ENCODE measurements around the gene EIF2D.
A peak's percentile ranks its signal among the peaks of the same experiment; 100 is the strongest.
"Not testable (repeated sequence)": the region's sequence is repeated elsewhere in the genome, so short reads cannot be mapped to it uniquely, and the experiment has no call there.

EIF2D gene

DNA sequence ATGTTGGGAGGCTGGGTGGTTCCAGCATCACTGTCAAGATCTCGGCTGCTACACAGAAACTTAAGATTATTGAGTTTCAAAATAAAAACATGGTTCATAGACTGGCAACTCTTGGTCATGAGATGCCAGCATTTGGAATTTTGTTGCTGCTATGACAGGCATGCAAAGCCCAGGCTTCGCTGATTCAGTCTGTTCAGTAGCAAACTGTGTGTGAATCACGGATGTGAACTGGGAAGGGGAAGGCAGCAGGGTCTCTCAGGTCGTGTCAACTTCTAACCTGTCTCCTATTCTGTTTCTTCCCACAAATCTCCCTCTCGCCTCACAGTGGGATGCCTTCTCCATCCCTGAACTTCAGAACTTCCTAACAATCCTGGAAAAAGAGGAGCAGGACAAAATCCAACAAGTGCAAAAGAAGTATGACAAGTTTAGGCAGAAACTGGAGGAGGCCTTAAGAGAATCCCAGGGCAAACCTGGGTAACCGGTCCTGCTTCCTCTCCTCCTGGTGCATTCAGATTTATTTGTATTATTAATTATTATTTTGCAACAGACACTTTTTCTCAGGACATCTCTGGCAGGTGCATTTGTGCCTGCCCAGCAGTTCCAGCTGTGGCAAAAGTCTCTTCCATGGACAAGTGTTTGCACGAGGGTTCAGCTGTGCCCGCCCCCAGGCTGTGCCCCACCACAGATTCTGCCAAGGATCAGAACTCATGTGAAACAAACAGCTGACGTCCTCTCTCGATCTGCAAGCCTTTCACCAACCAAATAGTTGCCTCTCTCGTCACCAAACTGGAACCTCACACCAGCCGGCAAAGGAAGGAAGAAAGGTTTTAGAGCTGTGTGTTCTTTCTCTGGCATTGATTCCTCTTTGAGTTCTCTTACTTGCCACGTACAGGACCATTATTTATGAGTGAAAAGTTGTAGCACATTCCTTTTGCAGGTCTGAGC, 25.5 kb downstream of the EIF2D start:
- no peak for DNase-seq (ENCODE audit: low read depth)

DNA sequence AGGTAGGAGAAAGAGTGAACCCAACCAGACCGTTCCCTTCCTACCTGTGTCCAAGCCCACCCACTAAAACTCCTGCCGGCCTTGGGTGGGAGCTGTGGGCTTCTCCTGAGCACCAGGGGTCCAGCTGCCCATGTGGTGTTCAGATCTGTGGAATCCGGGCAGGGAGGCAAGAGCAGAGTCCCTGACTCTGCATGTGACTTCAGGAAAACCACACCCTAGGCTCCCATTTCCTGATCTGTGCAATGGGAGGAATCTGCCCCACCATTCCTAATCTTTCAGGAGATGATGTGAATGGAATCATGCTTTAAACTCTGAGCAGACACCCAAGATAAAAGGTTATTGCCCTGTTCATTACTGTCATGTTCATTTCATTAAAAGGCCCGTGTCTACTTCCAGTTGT, 27.6 kb downstream of the EIF2D start:
- no peak for DNase-seq (ENCODE audit: low read depth)

DNA sequence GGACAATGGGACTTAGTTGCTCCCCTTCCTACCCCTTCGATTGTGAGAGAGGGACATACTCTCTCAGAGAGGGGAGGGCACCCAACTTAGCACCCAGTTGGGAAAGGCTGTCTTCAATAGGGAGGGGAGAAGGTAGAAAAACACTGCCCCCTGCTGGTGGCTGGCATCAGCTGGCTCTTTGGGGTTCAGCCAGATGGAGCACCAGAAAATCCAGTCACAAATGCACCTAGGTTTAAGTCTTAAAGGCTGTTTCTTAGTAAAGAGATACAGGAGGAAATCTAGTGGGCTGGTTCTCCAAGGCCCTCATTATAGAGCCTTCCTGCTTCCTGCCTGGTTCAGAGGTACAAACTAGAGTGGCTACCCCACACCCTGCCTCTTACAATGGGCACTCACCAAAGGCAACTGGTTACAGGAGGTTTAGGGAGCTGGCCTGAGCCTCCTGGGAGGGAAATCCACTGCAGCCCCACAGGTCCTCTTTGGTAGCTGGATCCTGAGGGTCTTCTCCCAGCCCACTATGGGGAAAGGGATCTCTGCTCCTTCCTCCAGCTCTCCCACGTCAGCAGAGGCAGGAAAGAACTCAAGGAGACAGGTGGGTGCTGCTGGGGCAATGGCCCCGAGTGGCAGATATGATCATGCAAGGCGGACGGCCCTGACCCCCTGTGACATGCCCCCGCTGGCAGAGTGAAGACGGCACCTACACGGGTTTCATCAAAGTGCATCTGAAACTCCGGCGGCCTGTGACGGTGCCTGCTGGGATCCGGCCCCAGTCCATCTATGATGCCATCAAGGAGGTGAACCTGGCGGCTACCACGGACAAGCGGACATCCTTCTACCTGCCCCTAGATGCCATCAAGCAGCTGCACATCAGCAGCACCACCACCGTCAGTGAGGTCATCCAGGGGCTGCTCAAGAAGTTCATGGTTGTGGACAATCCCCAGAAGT, 28.3 kb downstream of the EIF2D start:
- DNase-seq (ENCODE audit: low read depth), result peak; percentile 51

DNA sequence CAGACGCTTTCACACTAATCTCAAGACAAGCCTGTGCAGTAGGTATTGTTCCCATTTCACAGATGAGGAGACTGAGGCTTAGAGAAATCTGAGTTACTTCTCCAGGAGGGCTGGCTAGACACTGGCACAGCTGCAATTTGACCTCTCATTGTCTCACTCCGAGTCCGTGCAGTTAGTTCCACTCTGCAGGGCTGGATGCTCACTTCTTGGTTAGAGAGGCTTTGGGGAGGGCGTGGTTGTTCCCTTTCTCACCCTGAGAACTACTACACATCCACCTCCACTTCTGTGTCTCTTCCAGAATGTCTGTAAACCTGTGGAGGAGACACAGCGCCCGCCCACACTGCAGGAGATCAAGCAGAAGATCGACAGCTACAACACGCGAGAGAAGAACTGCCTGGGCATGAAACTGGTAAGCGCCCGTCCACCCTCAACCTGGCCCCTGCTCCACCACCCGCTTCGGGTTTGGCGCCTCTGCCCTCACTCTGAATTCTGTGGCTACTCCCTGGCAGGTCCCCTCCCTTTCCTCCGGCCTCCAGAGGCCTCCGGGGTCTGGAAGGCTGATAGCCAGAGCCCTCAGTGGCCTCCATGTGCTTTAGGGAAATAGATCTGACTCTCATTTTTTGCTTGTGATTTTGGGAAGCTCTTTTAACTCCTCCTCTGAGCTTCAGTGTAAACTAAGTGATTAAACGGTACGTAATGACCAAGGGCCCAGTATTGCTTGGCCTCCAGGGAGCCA, 29.1 kb downstream of the EIF2D start:
- no peak for DNase-seq (ENCODE audit: low read depth)

DNA sequence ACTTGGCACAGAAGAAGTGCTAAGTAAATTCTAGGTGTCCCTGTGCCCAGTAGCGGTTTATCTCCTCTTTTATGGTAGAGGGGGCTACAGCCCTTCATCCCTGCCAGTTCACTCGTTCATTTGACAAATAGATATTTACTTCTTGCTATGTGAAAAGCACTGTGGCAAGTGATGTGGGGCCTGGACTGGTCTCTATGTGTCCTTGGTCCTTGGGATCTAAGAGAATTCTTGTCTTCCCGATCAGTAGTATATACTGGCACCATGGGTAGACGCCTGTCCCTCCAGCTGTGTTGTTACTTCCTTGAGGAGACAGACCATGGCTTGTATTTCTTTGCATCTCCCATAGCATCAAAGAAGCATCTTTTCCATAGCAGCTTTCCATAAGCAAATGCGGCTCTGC, 29.7 kb downstream of the EIF2D start:
- no peak for DNase-seq (ENCODE audit: low read depth)

DNA sequence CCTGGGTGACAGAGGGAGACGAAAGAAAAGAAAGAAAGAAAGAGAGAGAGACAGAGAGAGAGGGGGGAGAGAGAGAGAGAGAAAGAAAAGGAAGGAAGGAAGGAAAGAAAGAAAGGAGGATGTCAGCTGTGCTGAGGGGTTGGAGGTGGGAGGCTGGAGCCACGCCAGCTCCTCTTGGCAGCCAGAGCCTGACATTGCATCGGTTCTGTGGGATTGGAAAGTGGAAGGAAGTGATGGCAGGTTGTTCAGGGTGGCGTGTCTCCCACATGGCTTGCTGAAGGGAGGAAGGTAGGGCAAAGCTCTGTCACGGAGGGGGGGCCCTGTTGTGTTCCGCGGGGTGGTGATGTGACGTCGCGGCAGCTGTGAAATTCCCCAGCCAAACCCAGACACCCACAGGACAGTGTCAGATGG, 30.7 kb downstream of the EIF2D start:
- DNase-seq (ENCODE audit: low read depth), result no peak

DNA sequence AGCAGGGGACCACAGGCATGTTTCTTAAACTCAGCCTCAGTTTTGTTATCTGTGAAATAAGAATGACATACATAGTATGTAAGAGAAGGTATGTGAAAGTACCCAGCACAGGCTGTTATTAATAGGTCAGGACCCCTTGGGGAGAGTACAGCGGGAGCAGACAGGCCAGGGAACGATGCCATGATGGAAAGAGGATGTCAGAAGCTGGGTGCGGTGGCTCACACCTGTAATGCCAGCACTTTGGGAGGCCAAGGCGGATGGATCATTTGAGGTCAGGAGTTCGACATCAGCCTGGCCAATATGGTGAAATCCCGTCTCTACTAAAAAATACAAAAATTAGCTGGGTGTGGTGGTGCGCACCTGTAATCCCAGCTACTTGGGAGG, 31.2 kb downstream of the EIF2D start:
- not testable (repeated sequence) for DNase-seq (ENCODE audit: low read depth)

DNA sequence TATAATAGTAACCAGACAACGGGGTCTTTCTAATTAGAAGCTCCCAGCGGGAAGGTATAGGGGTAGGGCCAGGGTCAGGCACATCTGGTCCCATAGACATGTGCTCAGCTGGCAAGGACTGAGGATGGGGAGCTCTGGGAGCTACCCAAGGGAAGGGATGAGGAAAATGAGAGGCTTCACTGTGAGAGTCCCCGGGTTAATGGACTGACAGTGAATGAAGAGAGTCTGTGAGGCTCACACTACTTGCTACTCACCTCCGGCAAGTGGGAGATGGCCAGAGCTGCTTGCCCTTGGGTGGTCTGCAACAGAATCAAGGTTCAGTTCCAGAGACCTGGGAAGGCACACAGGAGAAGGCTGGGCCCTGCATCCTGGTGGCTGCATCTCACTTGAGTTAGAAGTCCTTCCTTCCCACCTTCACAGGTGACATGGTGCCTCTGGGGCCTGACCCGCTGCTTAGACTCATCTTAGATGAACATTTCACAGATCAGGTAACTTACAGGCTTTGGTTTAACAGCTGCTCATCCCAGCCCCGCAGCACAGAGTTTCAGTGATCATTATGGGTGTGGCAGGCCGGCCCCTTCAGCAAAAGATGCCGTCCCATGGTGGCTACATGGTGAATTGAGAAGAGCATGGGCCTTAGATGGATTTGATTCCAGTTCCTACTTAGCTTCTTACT, 31.7 kb downstream of the EIF2D start:
- no peak for DNase-seq (ENCODE audit: low read depth)

DNA sequence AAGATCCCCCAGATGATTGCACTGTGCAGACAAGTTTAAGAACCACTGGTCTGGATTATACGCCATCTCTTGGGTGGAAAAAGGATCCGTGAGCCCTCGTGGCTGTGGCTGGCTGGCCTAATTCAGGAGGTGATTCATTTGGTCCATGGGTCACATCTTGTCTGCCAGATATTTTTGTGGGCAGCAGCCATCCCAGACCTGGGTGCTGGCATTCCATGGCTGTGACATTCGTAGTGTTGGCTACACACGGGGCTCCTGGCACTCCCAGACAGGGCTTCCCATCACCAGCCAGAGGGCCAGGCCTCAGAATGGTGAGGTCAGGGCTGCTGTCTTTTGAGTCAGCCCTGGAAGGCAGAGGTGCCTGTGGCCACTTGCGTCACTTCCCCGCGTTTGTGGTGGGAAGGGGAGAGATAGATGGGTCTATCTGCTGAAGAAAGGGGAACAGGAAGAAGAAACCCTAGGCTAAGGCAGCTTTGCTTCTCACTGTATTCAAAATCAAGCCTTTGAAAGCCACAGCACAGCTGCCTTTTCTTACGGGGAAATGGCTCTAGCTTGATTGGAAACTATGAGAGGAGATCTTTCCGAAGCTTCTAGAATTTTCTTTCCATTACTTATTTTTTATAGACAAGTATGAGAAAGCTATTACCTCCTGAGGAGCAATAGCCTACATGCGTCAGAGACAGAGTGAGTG, 32.4 kb downstream of the EIF2D start:
- DNase-seq (ENCODE audit: low read depth), result no peak

DNA sequence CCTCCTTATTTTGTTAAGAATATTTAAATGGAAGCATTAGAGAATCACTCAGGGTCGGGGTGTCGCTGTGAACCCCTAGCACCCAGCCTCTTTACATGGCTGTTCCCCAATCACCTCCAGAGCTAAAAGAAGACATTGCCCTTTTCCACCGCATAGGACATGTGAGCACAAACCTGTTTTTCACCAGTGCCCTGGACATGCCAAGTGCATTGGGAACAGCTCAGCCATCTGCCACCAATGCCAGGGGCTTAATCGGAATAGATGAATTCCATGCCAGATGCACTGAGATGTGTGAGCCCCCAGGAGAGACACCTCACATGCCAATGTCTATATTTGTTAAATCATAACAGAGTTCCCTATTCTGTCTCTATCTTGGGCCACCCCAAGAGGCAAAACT, 33.3 kb downstream of the EIF2D start:
- no peak for DNase-seq (ENCODE audit: low read depth)

DNA sequence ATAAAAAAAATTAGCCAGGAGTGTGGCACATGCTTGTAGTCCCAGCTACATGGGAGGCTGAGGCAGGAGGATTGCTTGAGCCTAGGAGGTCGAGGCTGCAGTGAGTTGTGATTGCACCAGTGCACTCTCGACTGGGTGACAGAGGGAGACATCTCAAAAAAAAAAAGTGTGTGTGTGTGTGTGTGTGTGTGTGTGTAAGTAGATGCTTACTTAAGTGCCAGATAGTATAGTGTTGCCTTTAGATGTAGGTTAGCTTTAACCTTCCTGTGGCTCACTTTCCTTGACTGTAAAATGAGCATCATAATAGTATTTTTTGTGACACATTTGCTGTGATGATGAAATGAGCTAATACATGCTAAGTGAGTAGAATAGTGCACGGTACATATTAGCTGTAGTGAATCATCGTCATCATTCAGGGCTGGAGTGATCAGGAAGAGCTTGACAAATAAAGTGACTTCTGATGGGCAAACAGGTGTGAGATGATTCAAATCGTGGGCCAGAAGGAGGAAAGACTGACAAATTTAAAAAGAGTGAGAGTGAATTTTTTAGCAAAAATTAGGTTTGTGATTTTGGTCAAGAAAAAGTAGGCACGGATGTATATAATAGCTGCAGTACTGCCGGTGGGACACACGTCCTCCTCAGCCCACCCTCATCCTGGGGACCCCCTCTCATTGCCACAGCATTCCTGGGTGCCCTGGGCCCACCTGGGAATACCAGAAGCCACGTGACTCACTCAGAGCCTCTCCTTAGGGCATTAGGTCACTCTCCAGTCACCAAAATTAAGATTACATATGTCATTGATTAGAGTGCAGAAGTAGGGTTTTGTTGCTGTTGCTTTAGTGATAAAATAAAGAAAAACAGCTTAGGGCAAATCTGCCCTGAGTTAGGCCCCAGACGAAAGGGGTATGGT, 33.9 kb downstream of the EIF2D start:
- no peak for DNase-seq (ENCODE audit: low read depth)

DNA sequence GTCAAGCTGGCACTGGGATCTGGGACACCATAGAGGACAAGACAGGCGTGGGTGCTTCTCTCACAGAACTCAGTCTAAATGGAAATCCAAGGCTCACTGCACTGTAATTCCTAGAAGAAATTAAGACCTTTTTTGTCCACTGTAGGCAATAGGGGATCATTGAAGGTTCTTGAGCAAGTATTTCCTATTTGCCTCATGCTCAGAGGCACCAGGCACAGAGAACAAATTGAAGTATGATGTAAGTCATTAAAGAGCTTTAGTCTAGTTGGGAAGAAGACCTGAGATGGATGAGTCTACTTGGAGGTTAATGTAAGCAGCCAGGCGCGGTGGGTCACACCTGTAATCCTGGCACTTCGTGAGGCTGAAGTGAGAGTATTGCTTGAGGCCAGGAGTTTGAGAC, 34.6 kb downstream of the EIF2D start:
- DNase-seq (ENCODE audit: low read depth), result no peak

DNA sequence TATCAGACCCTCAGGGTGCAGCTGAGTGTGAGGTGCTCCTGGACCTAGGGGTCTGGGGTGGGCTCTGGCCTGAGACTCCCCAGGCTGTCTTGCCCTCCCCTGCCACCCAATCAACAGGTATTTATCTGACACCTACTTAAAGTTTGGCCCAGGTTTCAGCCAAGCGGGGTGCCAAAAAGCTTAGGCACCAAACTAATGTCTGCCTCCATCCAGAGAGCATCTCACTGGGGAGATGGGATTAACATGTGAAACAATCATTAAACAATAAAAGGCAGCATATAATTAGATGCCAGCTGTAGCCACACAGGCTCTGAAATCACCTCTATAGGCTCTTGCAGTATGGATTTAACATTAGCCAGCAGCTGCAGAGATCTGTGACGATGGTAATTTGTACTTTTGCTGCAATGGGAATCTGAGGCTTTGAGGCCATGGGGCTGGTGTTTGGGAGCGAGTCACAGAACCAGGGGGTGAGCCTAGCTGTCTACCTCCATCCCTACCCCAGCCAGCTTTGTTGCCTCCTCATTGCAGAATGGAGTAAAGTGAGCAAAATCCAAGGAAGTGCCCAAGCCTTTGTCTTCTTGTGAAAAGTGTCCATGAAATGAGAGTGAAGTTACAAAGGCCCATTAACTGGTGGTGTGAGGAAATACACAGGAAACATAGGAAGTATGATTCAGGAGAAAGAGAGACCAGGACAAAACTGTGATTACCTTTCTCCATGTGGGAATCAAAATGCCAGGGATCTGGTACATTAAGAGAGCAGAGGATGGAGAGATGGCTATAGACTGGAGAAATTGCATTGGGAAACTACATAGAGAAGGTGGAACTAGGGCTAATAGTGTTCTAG, 36.1 kb downstream of the EIF2D start:
- no peak for DNase-seq (ENCODE audit: low read depth)

DNA sequence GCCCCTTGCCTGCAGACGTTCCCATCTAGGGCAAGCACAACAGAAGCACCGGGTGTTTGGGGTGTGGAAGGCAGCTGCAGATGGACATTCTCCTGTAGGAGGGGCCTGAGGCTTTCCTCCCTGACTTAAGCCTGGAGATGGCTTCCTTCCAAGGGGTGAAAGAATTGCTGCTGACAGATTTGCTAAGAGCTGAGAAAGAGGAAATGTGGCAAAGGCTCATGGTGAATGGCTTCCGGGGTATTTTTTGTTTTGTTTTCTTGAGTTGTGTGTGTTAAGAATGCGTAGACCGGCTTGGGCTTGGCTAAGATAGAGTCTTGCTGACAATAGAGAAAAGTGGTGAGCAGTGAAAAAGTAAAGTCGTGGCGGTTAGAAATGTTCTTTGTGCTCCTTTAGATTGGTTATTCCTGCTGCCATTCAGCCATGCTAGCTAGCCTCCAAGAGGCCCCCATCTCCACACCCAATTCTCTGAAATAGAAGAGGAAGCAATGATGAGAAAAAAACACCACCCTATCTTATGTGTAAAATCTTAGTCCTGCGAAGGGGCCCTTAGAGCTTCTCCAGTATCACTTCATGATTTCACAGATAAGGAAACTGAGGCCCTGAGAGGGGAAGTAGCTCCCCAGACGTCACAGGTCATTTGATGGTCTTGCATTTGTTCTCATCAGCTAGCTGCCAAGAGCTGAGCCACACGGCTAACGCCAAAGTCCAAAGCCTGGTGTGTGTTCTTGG, 36.9 kb downstream of the EIF2D start:
- DNase-seq (ENCODE audit: low read depth), result no peak

DNA sequence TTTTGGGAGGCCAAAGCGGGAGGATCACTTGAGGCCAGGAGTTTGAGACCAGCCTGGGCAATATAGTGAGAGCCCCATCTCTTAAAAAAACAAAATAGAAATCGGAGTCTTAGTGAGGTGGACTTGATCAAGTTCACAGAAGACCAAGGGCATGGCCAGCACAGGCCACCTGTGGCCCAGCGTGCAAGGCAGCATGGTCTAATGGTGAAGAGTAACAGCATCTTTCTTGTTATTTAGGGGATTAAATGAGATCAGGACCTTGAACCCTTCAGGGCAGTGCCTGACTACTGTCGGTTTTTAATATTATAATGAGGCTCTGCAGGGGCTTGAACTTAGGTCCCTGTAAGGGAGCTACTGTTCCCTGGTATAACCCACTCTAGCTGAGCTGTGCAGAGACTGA, 38.5 kb downstream of the EIF2D start:
- no peak for DNase-seq (ENCODE audit: low read depth)

DNA sequence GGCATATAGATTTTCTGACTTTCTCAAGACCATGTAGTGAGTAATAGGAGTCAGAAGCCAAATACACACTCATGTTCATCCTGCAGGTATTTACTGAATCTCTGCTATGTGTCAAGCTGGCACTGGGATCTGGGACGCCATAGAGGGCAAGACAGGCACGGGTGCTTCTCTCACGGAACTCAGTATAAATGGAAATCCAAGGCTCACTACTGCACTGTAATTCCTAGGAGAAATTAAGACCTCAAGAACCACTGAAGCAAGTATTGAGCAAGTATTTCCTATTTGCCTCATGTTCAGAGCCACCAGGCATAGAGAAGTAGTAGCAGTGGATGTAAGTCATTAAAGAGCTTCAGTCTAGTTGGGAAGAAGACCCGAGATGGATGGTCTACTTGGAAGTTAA, 38.9 kb downstream of the EIF2D start:
- DNase-seq (ENCODE audit: low read depth), result no peak

DNA sequence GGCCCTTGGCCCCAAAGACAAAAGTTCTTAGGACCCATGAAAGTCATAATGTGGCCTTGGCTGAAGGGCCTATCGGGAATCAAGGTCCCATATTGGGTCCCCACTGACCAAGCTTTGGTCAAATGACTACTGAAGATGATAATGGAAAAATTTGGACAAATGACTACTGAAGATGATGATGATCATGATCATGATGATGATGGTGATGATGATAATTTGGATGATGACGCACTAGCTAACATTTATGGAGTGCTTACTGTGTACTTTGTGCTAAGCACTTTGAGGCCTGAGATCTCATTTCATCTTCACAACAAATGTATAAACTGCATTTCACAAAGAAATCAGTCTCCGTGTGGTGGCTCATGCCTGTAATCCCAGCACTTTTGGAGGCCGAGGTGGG, 39.4 kb downstream of the EIF2D start:
- no peak for DNase-seq (ENCODE audit: low read depth)

DNA sequence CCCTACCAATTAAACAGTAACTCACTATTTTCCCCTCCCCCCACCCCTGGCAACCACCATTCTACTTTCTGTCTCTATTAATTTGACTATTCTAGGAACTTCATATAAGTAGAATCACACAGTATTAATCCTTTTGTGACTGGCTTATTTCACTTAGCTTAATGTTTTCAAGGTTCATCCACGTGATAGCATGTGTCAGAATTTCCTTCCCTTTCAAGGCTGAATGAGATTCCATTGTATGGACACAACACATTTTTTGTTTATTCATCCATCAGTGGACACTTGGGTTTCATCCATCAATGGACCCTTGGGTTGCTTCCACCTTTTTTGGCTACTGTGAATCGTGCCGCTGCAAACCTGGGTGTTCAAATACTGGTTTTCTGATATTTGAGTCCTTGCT, 41.7 kb downstream of the EIF2D start:
- DNase-seq (ENCODE audit: low read depth), result no peak

All from HS-27A (cell line).